COLO668 (cell line): ENCODE data around the gene RCAN3.

Experiments
- DNase-seq: peaks from one replicate; lab custom pipeline; 2025; ENCODE audit not compliant: unreplicated experiment; lab: John Stamatoyannopoulos, UW

Gene RCAN3

DNA sequence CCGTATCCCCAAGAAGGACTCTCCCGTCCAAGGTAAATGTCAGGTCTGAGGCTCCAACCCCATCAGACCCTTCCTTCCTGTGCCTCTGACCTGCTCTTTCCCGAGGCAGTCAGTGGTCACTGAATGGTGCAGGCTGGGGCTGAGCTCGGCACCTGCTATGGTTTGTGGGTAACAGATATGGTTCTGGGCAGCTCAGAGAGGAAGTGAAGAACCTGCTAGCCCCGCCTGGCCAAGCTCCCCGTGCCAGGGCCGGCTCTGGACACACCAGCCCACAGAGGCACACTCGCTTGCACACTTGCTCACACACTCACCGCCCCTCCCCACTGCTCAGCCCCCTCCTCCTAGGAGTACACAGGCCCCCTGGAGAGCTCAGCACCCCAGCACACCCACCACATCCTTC, 69.7 kb downstream of the RCAN3 start:
- DNase-seq = no peak

DNA sequence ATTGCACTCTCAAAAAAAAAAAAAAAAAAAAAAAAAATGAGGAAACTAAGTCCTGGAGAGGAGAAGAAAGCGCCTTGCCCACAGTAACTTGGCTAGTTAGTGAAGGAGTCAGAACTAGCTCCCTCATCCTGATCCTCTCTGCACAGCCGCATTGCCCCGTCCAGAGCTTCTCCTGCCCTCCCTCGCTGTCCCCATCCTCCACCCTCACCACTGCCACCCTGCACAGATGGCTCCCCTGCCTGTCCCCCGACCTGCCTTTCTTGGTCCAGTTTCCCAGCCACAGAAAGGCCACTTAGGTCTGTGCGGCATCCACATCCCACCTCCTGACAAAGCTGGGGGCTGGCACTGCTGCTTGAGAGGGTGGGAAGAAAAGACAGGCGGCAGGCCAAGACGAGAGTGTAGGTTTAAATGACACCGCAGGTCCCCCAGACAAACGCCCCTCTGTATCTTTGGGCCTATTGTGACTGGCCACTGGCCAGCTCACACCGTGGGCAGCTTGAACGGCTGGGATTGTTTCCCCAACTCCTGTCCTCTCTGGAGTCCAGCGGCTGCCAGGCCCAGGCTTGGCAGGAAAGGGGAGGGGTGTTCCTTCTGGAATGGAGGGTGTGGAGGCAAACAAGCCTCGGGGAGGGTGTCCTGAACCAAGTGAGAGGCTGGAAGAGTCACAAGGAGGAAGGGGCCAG, 73.4 kb downstream of the RCAN3 start:
- no peak for DNase-seq

DNA sequence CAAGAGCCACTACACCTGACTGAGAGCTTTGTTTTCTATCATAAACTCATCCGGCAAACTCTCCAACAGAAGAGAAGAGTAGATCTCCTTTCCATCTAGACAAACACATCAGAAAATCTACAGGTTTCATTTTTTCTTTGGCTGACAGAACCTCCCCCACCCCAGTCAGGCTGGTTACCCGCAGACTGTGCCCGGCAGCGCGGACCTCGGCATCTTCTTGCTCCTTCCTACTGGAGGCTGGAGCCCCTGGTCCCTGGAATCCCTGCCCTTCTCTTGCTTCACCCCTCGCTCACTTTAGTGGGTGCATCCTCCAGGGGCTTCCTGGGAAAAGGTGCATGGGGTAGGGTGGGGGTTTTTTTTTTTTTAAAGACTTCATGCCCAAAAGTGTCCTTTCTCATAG, 76.2 kb downstream of the RCAN3 start:
- no peak for DNase-seq

DNA sequence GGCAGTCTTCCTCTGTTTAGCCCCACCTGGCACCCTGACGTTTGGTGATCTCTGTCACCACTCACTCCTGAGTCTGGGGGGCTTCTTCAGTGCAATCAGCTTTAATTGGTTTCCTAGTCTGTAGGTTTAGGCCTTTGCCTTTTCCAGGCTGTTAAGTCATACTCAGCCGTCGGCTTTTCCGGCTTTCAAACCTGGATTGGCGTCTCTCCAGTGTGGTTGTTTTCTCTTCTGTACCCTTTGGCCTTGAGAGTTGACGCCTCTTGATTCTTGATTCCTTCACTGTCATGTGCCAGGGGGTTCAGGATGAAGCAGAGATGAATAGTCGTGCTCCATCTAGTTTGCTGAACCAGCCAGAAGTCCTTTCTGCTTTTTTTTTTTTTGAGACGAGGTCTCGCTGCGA, 78.1 kb downstream of the RCAN3 start:
- no peak for DNase-seq

DNA sequence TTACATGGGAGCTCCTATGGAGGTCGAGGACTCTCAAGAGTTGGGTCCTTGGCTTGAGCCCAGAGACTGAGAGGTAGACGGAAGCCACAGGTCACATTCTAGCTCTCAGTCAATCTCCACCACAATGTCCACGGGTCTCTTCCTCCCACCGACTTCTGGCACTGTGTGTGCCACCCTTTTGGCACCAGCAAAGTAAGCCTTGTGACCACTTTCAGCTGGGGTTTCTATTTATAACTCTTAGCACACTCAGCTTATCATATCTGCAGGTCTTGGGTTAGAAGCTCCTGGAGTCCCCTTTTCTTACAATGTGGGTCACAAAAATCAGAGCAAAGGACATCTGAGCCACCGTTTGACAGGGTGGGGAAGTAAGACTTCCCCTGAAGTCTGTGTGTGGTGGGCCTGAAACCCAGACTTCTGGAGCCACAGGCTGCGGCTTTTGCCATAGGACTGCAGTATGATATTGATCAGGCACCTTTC, 81.6 kb downstream of the RCAN3 start:
- no peak for DNase-seq

DNA sequence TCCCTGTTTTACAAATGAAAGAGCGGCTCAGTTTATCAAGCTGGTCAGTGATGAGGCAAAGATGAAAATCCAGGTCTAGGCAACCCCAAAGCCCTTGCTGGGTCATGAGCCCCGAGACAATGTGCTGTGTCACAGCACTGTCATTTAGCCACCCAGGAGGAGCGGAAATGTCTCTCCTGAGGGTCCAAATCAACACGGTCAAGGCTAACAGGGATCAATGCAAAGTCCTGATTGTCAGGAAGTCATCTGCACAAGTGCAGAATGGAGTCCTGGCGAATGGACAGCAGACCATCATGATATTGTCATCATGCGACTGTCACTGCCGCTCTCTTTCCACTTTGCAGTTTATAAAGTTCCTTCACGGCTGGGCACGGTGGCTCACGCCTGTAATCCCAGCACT, 83.5 kb downstream of the RCAN3 start:
- DNase-seq = no peak

DNA sequence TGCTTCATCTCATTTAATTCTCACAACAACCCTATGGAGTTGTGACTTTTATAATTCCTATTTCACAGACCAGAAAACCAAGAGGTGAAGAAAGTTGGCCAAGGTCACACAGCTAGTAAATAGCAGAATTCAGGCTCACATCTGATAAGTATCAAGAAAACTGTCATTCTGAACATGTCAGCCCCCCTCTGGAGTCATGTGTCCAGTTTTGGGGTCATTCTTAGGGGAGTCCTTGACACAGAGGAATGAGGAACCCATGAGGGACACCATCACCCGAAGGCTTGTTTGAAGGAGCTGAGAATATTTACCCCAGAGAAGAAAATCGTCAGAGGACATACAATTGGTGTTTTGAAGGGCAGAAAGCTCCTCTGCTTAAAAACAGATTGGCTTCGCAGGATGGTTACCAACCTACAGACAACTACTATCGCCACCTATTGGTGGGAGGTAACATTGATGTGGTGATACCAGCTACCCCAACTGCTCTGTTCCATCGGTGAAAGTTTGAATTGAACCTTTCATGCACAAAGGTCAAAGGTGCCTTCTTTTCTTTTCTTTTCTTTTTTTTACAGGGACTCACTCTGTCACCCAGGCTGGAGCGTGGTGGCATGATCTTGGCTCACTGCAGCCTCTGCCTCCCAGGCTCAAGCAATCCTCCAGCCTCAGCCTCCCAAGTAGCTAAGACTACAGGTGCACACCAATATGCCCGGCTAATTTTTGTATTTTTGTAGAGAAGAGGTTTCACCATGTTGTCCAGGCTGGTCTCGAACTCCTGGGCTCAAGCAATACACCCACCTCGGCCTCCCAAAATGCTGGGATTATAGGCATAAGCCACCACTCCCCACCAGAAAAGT, 84.6 kb downstream of the RCAN3 start:
- DNase-seq = peak; percentile 59

DNA sequence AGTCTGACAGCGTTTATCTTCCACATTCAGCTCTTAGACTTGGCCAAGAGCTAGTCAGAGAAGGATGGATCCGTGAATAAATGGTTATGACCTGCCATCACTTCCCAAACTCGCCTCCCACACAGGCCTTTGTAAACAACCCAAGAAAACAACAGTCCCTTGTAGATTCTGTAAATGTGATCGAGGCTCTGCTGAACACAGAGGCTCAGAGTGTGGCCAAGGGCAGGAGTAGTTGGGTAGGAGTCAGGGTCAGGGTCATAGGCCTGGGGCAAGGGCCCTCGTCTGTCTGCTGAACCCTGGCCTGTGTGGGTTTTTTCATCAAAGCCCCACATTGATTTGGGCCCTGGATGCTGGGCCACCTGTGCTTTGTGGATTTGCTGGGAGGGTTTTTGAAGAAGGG, 85.9 kb downstream of the RCAN3 start:
- no peak for DNase-seq

DNA sequence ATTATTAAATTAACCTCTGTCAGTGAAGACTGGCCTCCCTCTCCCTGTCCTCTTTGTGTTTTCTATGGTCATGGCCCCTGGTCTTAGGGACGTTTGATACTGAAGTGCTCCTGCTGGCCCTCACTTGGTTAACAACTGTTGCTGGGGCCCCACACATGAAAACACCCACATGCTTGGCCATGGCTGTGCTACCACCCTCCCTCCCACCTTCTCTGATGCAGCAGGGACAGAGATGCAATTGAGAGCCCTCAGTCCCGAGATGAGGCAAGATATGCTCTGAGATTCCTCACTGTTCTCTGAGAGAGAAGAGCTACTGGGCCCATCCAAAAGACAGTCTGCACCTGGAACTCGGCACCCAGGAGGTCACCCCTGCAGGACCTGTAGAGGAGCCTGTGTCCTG, 86.6 kb downstream of the RCAN3 start:
- DNase-seq = no peak
